Stomach smooth muscle (tissue), 2 donors: ENCODE data around the gene CDCA8.

Experiments used
- H3K27ac ChIP-seq: one replicate; pipeline ENCODE4 v1.7.0; 2013; ENCODE audit warnings: mild to moderate bottlenecking, low read length, inconsistent platforms
- H3K27me3 ChIP-seq, 2 donors: one replicate each; pipeline ENCODE4 v1.7.0; 2013; ENCODE audit warnings: low read length in 2 of 2; ENCODE audit not compliant: insufficient read depth in 2 of 2, control insufficient read depth in 1 of 2
- H3K36me3 ChIP-seq, 2 donors: one replicate each; pipeline ENCODE4 v1.7.0; 2013; ENCODE audit warnings: low read length in 2 of 2; ENCODE audit not compliant: control insufficient read depth in 2 of 2, insufficient read depth in 2 of 2
- H3K4me1 ChIP-seq: one replicate; pipeline ENCODE4 v1.7.0; 2013; ENCODE audit warnings: low read length; ENCODE audit not compliant: control insufficient read depth, insufficient read depth
- H3K4me3 ChIP-seq, 2 donors: one replicate each; pipeline ENCODE4 v1.7.0; 2013; ENCODE audit warnings: low read length in 2 of 2
- H3K9ac ChIP-seq, 2 donors: one replicate each; pipeline ENCODE4 v1.7.0; 2013; ENCODE audit warnings: low read length in 2 of 2, mild to moderate bottlenecking in 1 of 2
- H3K9me3 ChIP-seq, 2 donors: one replicate each; pipeline ENCODE4 v1.7.0; 2013; ENCODE audit warnings: low read length in 2 of 2; ENCODE audit not compliant: control insufficient read depth in 2 of 2
- donor health status: healthy.
- donor health status: Pancreatic carcinoma.

Gene CDCA8

DNA sequence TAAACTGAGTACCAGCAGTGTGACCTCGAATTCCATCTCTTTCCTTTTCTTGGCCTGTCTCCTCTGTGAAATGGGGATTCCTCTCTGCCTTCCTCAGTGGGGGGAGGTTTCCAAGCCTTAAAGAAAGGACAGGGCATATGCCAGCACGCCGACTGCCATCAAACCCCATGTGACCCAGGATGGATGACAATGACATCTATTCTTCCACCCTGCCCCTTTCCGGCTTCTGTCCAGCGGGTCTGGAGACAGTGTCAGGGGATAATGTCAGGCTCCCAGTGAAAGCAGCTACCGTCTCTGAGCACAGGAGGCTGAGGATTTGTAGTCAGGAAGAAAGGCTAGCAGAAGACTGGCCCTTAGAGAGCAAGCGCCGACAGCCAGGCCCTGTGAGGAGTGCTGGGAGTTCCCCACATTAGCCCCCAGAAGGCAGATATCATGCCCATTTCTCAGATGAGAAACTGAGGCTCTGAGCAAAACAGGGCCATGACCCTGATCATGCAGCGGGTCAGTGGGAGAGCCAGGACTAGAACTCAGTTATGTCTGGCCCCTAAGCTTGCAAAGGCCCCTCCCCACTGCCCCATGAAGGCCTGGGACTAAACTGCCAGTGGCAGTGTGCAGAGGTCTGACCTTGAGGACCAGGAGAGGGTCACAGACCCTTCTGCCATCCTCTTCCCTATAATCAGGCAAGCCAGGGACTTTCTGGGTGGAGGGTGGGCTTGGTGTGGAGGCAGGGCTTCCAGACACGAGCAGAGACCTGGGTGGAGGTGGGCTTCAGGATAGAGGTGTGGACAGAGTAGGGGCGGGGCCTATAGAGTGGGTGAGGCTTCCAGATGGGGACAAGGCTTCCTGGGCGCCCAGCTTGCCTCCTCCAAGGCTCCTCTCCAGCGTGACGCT is 30.1 kb downstream of the CDCA8 start:
- no peaks in the 10 kb centered on the region for H3K9me3 ChIP-seq
- H3K27ac ChIP-seq = no peak overlapping the region
- H3K36me3 ChIP-seq = no peaks in the 10 kb centered on the region
- no peaks in the 10 kb centered on the region for H3K4me1 ChIP-seq
- H3K9ac ChIP-seq = no peak overlapping the region
- H3K4me3 ChIP-seq = no peak overlapping the region
- H3K27me3 ChIP-seq = peaks cover 0 to 17% of the 10 kb centered on the region in 2 donors

DNA sequence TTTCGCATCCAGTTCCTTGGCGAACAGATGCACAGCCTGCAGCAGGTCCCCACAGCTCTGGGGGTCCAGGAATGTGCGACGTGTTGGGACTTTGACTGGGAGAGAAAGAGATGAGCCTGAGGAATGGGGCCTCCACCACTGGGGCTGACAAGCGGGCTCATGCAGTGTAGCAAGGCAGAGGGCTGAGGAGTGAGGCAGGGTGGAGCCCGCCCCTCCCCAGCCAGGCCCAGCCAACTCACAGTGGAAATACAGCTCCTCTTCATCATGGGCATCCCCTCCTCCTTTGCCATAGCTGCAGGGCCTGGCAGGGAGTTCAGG is 30.7 kb downstream of the CDCA8 start:
- no peaks in the 10 kb centered on the region for H3K4me1 ChIP-seq
- H3K27me3 ChIP-seq = peaks cover 0 to 14% of the 10 kb centered on the region in 2 donors
- H3K9ac ChIP-seq = no peak overlapping the region
- no peak overlapping the region for H3K27ac ChIP-seq
- no peaks in the 10 kb centered on the region for H3K36me3 ChIP-seq
- H3K9me3 ChIP-seq = no peaks in the 10 kb centered on the region
- no peak overlapping the region for H3K4me3 ChIP-seq

DNA sequence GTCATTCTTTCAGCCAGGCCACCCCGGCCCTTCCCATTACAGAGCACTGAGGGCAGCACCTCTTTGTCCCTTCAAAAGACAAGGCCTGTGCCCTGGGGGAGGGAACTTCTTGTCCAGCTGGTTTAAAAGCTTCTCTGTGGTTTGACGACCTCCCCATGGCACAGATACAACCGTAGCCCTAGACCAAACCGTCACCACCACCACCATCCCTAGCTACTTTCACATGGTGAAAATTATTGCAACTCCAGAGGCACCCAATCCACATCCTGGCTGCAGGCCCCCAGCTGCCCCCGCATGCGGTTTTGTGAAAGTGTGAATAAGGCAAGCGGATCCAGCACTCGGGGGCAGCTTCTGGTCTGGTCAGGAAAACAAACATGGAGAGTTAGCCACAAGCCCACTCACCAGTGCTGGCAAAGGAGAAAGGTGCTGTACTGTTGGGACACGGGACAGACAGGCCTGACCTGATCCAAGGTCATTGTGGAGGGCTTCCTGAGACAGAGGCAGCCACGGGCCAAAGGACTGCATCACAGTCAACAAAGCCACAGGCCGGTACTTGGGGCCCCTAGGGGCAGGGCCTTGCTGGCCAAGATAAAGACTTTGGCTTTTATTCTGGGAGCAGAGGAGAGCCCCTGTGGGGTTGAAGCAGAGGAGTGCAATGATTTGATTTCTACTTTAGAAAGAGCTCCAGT is 31.2 kb downstream of the CDCA8 start:
- H3K9ac ChIP-seq = no peak overlapping the region
- no peak overlapping the region for H3K27ac ChIP-seq
- H3K9me3 ChIP-seq = no peaks in the 10 kb centered on the region
- H3K4me1 ChIP-seq = no peaks in the 10 kb centered on the region
- peaks cover 0 to 14% of the 10 kb centered on the region in 2 donors for H3K27me3 ChIP-seq
- H3K4me3 ChIP-seq = no peak overlapping the region
- H3K36me3 ChIP-seq = no peaks in the 10 kb centered on the region

DNA sequence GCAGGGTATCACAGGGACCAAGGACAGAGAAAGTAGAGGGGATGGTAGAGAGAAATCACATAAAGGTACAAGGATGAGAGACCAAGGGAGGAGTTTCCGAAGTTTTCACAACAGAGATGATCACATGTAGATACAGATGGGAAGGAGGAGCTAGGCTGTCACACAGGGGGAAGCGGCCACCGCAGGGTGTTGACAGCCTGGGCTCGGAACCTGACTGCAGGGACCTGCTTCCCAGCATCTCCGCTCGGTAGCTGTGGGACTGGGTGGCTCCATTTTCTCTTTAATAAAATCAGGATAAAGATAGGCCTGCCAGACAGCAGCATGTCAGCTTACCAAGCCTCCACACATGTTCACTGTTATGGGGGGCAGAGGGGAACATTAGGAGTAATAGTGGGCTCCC is 32.3 kb downstream of the CDCA8 start:
- no peaks in the 10 kb centered on the region for H3K9me3 ChIP-seq
- no peak overlapping the region for H3K4me3 ChIP-seq
- no peaks in the 10 kb centered on the region for H3K36me3 ChIP-seq
- H3K27ac ChIP-seq = no peak overlapping the region
- no peaks in the 10 kb centered on the region for H3K4me1 ChIP-seq
- H3K27me3 ChIP-seq = peaks cover 0 to 12% of the 10 kb centered on the region in 2 donors
- H3K9ac ChIP-seq = no peak overlapping the region

DNA sequence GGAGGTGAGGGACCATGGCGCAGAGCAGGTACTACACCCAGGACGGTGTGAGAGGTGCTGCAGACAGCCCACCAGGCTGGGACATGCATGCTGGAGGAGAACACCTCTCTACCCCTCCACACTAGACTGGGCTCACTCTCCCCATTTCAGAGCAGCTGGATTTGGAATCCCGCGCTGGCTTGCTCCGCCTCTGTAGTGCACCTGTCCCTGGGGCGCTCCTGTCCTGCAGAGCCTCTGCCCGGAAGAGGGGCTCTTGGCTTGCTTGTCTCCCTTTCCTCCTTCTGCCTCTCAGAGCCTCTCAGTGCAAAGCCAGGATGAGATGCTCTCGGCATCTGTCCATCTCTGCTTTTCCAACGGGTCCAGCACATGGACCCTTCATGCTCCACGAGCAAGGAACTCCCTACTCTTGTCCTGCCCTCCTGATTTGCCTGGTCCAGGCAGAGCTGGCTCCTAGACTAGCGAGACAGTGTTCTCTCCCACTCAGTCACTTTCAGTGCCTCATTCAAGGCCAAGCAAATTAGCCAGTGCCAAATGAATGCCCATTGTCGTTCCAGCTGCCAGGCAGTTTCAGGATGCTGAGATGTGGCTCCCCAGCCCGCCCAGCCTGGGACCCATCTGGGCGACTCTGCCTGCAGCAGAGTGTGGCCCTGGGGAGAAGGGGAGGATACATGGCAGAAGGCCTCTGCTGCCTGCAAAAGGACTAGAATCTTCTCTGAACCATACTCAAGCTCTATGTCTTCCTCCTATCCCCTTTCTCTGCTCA is 33.7 kb downstream of the CDCA8 start:
- Histone ChIP-seq H3K9ac (no peak overlapping the region), H3K27me3 (peaks cover 0 to 14% of the 10 kb centered on the region in 2 donors)

DNA sequence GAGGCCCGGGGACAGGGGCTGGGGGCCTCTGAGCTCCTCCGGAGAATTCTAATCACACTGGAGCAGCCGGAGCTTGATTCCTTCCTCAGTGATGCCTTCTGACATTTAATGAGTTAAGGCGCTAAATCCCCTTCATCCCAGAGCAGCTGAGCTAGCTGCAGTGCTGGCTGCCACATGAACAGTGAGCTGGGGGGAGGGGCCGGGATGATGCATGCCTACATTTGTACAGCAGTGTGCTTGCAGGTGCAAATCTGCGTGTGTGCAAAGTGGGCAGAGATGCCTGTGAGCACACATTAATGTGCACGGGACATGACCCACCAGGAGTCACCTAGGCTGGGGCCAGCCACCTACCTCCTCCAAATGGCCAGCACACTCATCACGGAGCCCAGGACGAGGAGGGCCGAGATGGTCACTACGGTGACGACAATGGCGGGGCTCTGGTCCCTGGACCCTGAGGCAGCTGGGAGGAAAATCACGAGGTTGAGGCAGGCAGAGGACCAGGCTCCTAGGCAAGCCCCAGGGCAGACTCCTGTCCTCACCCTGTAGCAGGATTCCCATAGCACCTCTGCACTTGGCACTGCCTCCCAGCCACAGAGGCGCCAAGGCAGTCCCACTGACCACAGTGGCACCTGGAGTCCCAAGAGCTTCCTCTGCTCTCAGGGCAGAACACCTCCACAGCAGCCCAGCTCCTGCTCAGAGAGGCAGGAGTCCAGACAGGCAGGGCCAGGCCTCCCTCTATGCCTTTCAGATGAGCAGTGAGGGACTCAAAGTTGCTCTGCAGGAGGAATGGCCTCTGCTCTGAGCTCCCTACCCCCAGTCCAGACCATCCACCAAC is 34.7 kb downstream of the CDCA8 start:
- Histone ChIP-seq H3K36me3 (no peaks in the 10 kb centered on the region), H3K27ac (no peak overlapping the region), H3K4me1 (no peaks in the 10 kb centered on the region), H3K27me3 (peaks cover 1 to 14% of the 10 kb centered on the region in 2 donors), H3K4me3 (no peak overlapping the region), H3K9ac (no peak overlapping the region), H3K9me3 (no peaks in the 10 kb centered on the region)

More for the DNA sequence above, 33.7 kb downstream of the CDCA8 start:
- H3K4me1 ChIP-seq = no peaks in the 10 kb centered on the region
- H3K27ac ChIP-seq = no peak overlapping the region
- H3K4me3 ChIP-seq = no peak overlapping the region
- no peaks in the 10 kb centered on the region for H3K9me3 ChIP-seq
- H3K36me3 ChIP-seq = no peaks in the 10 kb centered on the region

DNA sequence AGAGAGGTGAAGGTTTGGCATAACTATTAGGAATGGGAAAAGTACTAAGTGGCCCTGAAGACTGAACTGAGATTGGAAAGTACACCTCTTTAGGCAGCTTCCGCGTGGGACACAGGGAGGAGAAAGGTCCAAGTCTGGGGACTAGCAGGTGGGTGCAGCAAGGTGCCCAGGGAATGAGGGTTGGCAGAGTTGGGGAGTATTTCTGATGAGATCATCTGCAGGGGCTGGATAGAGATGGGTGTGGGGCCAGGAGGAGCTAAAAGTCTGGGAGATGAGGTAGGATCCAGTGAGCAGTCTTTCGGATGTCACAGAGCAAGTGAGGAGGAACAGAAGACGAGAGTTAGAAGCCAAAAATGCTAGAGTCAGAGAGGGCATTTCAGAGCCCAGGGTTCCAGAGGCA is 36.1 kb downstream of the CDCA8 start:
- peaks cover 6 to 18% of the 10 kb centered on the region in 2 donors for H3K27me3 ChIP-seq
- H3K9ac ChIP-seq = no peak overlapping the region
- no peak overlapping the region for H3K4me3 ChIP-seq
- no peaks in the 10 kb centered on the region for H3K9me3 ChIP-seq
- H3K4me1 ChIP-seq = no peaks in the 10 kb centered on the region
- no peak overlapping the region for H3K27ac ChIP-seq
- no peaks in the 10 kb centered on the region for H3K36me3 ChIP-seq

DNA sequence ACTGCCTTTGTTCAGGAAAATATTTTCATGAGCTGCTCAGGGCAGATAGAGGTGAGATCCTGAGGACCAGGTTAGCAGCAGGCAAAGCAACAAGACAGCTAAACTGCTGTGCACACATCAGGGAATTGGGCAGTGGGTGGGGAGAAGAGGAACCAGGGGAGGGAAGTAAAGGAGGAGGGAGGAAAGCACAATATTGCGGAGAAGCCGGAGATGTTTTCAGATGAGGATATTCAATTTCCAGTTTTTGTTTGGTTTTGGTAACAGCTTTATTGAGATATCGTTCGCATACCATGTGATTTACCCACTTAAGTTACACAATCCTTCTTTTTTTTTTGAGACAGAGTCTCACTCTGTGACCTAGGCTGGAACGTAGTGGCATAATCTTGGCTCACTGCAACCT is 38.1 kb downstream of the CDCA8 start:
- Histone ChIP-seq H3K36me3 (no peaks in the 10 kb centered on the region), H3K9ac (no peak overlapping the region), H3K27me3 (peaks cover 15 to 29% of the 10 kb centered on the region in 2 donors), H3K9me3 (no peaks in the 10 kb centered on the region), H3K4me1 (no peaks in the 10 kb centered on the region), H3K27ac (no peak overlapping the region), H3K4me3 (no peak overlapping the region)

DNA sequence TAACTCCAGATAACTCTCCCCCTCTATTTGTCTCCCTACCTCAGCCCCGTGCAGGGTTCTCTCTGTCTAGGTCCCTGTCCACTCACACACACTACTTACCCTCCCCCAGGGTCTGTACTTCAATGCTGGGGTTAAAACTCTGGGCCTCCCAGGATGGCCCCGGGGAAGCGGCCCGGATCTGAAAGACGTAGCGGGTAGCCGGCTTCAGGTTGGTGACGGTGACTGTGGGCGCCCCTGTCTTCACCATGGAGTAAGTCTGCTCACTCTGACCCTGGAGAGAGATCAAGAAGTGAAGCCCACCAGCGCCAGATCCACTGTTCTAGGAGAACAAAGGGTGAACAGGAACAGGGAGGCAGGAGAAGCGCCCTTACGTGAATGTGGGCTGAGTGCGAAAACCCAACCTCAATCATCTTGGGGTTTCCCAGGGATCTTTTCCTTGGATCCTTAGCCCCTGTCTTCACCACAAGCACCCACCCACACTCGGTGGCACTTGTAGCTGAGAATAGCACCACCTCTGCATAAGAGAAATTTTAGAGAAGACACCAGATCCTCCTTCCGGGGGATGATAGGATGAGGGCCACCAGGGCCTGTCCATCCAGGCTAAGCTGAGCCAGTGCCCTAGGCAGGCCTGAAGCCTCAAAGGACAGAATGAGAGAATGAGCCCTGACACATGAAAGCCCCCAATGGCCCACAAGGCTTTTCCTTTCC is 39.1 kb downstream of the CDCA8 start:
- peaks cover 15 to 21% of the 10 kb centered on the region in 2 donors for H3K27me3 ChIP-seq
- H3K36me3 ChIP-seq = no peaks in the 10 kb centered on the region
- H3K9ac ChIP-seq = no peak overlapping the region

More for the DNA sequence above, 39.1 kb downstream of the CDCA8 start:
- no peak overlapping the region for H3K27ac ChIP-seq
- no peaks in the 10 kb centered on the region for H3K9me3 ChIP-seq
- no peak overlapping the region for H3K4me3 ChIP-seq
- no peaks in the 10 kb centered on the region for H3K4me1 ChIP-seq
